SK-N-SH (cell line): ENCODE results near the gene KIF20B. TPM values are rescaled to one million over a fixed set of nuclear protein-coding genes. Genes with fewer than 3 reads are reported as not detected.

Experiments
- CTCF ChIA-PET: fragments of 300-600, 350-600 bp; formaldehyde crosslinking; extraction: SDS; loops from one replicate; lab custom pipeline; 2021; lab: Yijun Ruan, JAX
- POLR2A ChIA-PET: fragments of 350-600 bp; sonication (Branson Sonifier 250); formaldehyde crosslinking; extraction: SDS; loops from one replicate; lab custom pipeline; 2020; ENCODE audit warnings: antibody characterized with exemption, inconsistent platforms; lab: Yijun Ruan, JAX
- DNase-seq: peaks from one replicate; pipeline ENCODE4 v3.0.0; 2012
- H2AFZ ChIP-seq: fragments of 200-600 bp; sonication (generic); 2 replicates; pipeline ENCODE4 v1.8.1; 2016; ENCODE audit warnings: antibody characterized with exemption, mild to moderate bottlenecking, low read depth
- H3F3A ChIP-seq: fragments of 200-600 bp; sonication (generic); replicated peaks from 2 replicates; pipeline ENCODE3; 2016; ENCODE audit warnings: antibody characterized with exemption, mild to moderate bottlenecking; ENCODE audit not compliant: insufficient read depth
- H3K27ac ChIP-seq, 2 experiments: fragments of 200-500 bp in 1 of 2; fragments of 200-600 bp in 1 of 2; sonication (Bioruptor generic) in 1 of 2; sonication (generic), shearing (Covaris generic) in 1 of 2; 2 replicates each; pipeline versions ENCODE4 v1.5.1 to v1.6.1; 2014 to 2016; ENCODE audit warnings: low read depth in 2 of 2, inconsistent platforms in 1 of 2, low read length in 1 of 2, mild to moderate bottlenecking in 1 of 2, mixed read lengths in 1 of 2
- H3K27me3 ChIP-seq: fragments of 200-600 bp; sonication (generic), shearing (Covaris generic); 2 replicates; pipeline ENCODE4 v1.6.1; 2016; ENCODE audit warnings: mixed run types; ENCODE audit not compliant: insufficient read depth
- H3K36me3 ChIP-seq, 2 experiments: fragments of 200-500 bp in 1 of 2; fragments of 200-600 bp in 1 of 2; sonication (Bioruptor generic) in 1 of 2; sonication (generic) in 1 of 2; replicated peaks in 1 of 2; 2 replicates each; pipeline versions ENCODE3 to v1.5.1; 2014 to 2016; ENCODE audit warnings: low read length in 1 of 2, mild to moderate bottlenecking in 1 of 2; ENCODE audit not compliant: insufficient read depth in 2 of 2, control insufficient read depth in 1 of 2
- H3K4me1 ChIP-seq, 2 experiments: fragments of 200-500 bp in 1 of 2; fragments of 200-600 bp in 1 of 2; sonication (Bioruptor generic) in 1 of 2; sonication (generic), shearing (Covaris generic) in 1 of 2; 2 replicates each; pipeline versions ENCODE4 v1.5.1 to v1.6.1; 2014 to 2016; ENCODE audit warnings: low read depth in 1 of 2, low read length in 1 of 2, mixed run types in 1 of 2; ENCODE audit not compliant: insufficient read depth in 2 of 2, control insufficient read depth in 1 of 2
- H3K4me2 ChIP-seq: fragments of 200-600 bp; sonication (generic), shearing (Covaris generic); 2 replicates; pipeline ENCODE4 v1.6.1; 2017; ENCODE audit warnings: mixed run types
- H3K4me3 ChIP-seq, 2 experiments: fragments of 200-500 bp in 1 of 2; fragments of 200-600 bp in 1 of 2; sonication (Bioruptor generic) in 1 of 2; sonication (generic), shearing (Covaris generic) in 1 of 2; 2 replicates each; pipeline versions ENCODE4 v1.5.1 to v1.8.1; 2014 to 2016; ENCODE audit warnings: low read depth in 2 of 2, inconsistent platforms in 1 of 2, low read length in 1 of 2, mild to moderate bottlenecking in 1 of 2, mixed read lengths in 1 of 2, moderate library complexity in 1 of 2
- H3K79me2 ChIP-seq: fragments of 200-600 bp; sonication (generic); 2 replicates; pipeline ENCODE4 v1.8.1; 2017; ENCODE audit warnings: mild to moderate bottlenecking; ENCODE audit not compliant: insufficient read depth
- H3K9ac ChIP-seq: fragments of 200-600 bp; sonication (generic); 2 replicates; pipeline ENCODE4 v1.6.1; 2017; ENCODE audit warnings: mixed run types
- H3K9me2 ChIP-seq: fragments of 200-600 bp; sonication (generic); 2 replicates; pipeline ENCODE4 v1.6.1; 2017; ENCODE audit warnings: mixed run types
- H3K9me3 ChIP-seq: fragments of 200-600 bp; sonication (generic); 2 replicates; pipeline ENCODE4 v1.6.1; 2017; ENCODE audit warnings: mixed run types, mild to moderate bottlenecking, moderate library complexity
- H4K20me1 ChIP-seq: fragments of 200-600 bp; sonication (generic); 2 replicates; pipeline ENCODE4 v1.6.1; 2017; ENCODE audit warnings: mild to moderate bottlenecking, mixed run types; ENCODE audit not compliant: insufficient read depth
- ELF1 ChIP-seq: IDR thresholded peaks from 2 replicates; pipeline ENCODE4 v1.4.0; 2012
- FOXM1 ChIP-seq: IDR thresholded peaks from 2 replicates; pipeline ENCODE4 v1.4.0; 2012; ENCODE audit warnings: low read depth, mild to moderate bottlenecking
- MXI1 ChIP-seq: IDR thresholded peaks from 2 replicates; pipeline ENCODE4 v1.6.1; 2012; ENCODE audit warnings: mild to moderate bottlenecking, low read depth, low read length, improper control_type of control experiment
- NFIC ChIP-seq: IDR thresholded peaks from 2 replicates; pipeline ENCODE4 v1.4.0; 2012; ENCODE audit warnings: borderline replicate concordance
- PBX3 ChIP-seq: IDR thresholded peaks from 2 replicates; pipeline ENCODE4; 2012
- RAD21 ChIP-seq: IDR thresholded peaks from 2 replicates; pipeline ENCODE4 v1.6.1; 2012; ENCODE audit warnings: mild to moderate bottlenecking, low read length
- RCOR1 ChIP-seq: fragments of 150-350 bp; IDR thresholded peaks from 2 replicates; pipeline ENCODE4 v1.6.1; 2017; ENCODE audit warnings: antibody characterized with exemption, low read length
- REST ChIP-seq: IDR thresholded peaks from 2 replicates; pipeline ENCODE4 v1.6.1; 2012; ENCODE audit warnings: mild to moderate bottlenecking, low read depth, low read length, moderate library complexity
- USF1 ChIP-seq: IDR thresholded peaks from 2 replicates; pipeline ENCODE4 v1.4.0; 2012; ENCODE audit warnings: low read depth, borderline replicate concordance
- WGBS: methylation state at CpG from one replicate; pipeline ENCODE4 v1.1.6; 2017; ENCODE audit warnings: low lambda C conversion rate; 5-methylcytosine and 5-hydroxymethylcytosine counted together
- polyA plus RNA-seq, 3 experiments: library from polyadenylated mRNA; depleted of rRNA; stranded (reverse); fragments of >200 nt; gene quantifications; 2 replicates each; pipeline ENCODE4 v1.2.3, GENCODE V29; 2012
- TF ChIP-seq, protein P1 (sequence below): fragments of 150-350 bp; IDR thresholded peaks from 2 replicates; pipeline ENCODE4 v1.6.1; 2016; ENCODE audit warnings: mild to moderate bottlenecking, low read depth, low read length

KIF20B gene
- polyA plus RNA-seq, 1 of the 3 experiments (the other 2 are of a cell fraction): 1.5 TPM

DNA sequence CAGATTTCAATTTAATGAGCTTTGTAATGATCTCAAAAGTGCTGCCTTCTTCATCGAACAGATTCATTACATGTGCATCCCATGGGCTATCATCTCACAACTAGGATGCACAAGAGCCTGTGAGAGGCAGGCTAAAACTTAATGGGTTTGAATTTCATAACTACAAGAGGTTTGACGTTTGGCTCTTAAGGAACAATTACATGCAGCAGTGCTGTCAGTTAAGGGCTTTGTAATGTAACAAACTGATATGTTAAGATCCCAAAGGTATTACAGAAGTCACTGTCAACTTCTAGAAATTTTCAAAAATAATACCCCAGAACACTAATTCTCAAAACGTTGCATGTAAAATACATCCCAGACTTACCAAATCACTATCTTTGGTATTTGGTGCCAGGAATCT, 33.2 kb downstream of the KIF20B start (continued):
- TF ChIP-seq REST (no peak), RAD21 (no peak)

DNA sequence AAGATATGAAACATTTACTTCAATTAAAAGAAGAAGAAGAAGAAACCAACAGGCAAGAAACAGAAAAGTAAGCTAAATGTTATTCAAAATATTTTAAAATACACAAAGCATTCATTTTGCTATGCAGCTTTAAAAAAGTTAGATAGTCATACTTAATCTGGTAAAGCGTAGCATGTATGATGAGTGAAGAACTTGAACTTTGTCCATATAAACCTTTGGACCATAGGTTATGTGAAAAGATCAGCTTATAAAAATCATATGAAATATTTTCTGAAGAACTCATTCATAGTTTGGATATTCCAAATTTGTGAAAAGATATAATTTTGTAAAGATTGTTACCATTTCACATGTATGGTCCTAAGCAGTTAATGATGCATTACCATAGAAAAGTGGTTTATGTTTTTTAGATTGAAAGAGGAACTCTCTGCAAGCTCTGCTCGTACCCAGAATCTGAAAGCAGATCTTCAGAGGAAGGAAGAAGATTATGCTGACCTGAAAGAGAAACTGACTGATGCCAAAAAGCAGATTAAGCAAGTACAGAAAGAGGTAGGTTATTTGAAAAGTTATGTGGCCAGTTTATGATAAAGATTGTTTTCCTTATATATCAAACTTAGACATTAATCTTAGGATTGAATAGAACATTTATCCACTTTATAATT, 37.3 kb downstream of the KIF20B start:
- no peak overlapping the region for H3K27ac ChIP-seq
- CTCF ChIA-PET: no interaction called here
- no peak for DNase-seq
- no peak overlapping the region for H3K4me3 ChIP-seq
- no peaks in the 10 kb centered on the region; a peak in 1 of 4 replicates for H3K4me1 ChIP-seq
- 63% methylated on average over 2 of the region's 2 CpGs for WGBS
- H3F3A ChIP-seq: peaks cover 1% of the 10 kb centered on the region
- H3K4me2 ChIP-seq: no peak overlapping the region
- H3K36me3 ChIP-seq: peaks cover 9 to 26% of the 10 kb centered on the region in 2 experiments
- 0 out of 2 replicates have a peak, but pooled peaks cover 1% of the 10 kb centered on the region for H3K79me2 ChIP-seq
- H3K27me3 ChIP-seq: no peaks in the 10 kb centered on the region
- no peak overlapping the region for H3K9ac ChIP-seq
- no peaks in the 10 kb centered on the region for H4K20me1 ChIP-seq
- H2AFZ ChIP-seq: peak overlapping the region; percentile 68
- no peaks in the 10 kb centered on the region for H3K9me3 ChIP-seq
- POLR2A ChIA-PET: no interaction called here
- TF ChIP-seq RAD21: no peak
- TF ChIP-seq ELF1: no peak
- TF ChIP-seq FOXM1: no peak
- TF ChIP-seq PBX3: no peak
- TF ChIP-seq MXI1: no peak
- TF ChIP-seq RCOR1: no peak
- no peak for TF ChIP-seq NFIC
- TF ChIP-seq, protein P1, sequence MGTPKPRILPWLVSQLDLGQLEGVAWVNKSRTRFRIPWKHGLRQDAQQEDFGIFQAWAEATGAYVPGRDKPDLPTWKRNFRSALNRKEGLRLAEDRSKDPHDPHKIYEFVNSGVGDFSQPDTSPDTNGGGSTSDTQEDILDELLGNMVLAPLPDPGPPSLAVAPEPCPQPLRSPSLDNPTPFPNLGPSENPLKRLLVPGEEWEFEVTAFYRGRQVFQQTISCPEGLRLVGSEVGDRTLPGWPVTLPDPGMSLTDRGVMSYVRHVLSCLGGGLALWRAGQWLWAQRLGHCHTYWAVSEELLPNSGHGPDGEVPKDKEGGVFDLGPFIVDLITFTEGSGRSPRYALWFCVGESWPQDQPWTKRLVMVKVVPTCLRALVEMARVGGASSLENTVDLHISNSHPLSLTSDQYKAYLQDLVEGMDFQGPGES: no peak
- TF ChIP-seq USF1: no peak
- no peaks in the 10 kb centered on the region for H3K9me2 ChIP-seq
